PC-9 (cell line): ENCODE measurements around the gene KLC4.

ENCODE experiments used
- CTCF ChIP-seq: fragments of 200-600 bp; sonication (generic); conservative IDR thresholded peaks from 2 replicates; pipeline ENCODE4 v1.6.1; 2017; ENCODE audit warnings: mixed run types, antibody characterized with exemption, mild to moderate bottlenecking, moderate library complexity
- EZH2 ChIP-seq: fragments of 200-600 bp; sonication (generic); IDR thresholded peaks from 2 replicates; pipeline ENCODE4 v1.8.0; 2017; ENCODE audit warnings: antibody characterized with exemption, low read depth

GRCh38 chr6:43052842-43053544 is 6.4 kb upstream of the KLC4 start:
- TF ChIP-seq CTCF, result peak; percentile 28; the same call in 1 of the 2 replicates
- TF ChIP-seq EZH2, result no peak
